ENCODE results near the gene RAP1A. TPM values are rescaled to one million over a fixed set of nuclear protein-coding genes. Genes with fewer than 3 reads are reported as not detected.

Gene RAP1A
- total RNA-seq, 4 donors from 2014 or later, result 49.3 to 82.6 (median 70.8) TPM

GRCh38 chr1:111639602-111640198 lies 20.1 kb downstream of the RAP1A start:
- DNase-seq (ENCODE audit: low spot score) (no peak), ATAC-seq (ENCODE audit: low FRiP score) (no peak)
- no peak for TF ChIP-seq CTCF (IDR thresholded peaks at IDR 0.05)

- ATAC-seq (ENCODE audit: low FRiP score), result no peak
- no peak for DNase-seq (ENCODE audit: low spot score)
- TF ChIP-seq CTCF (IDR thresholded peaks at IDR 0.05), result no peak
Measured at GRCh38 chr1:111643097-111643496, 23.5 kb downstream of the RAP1A start.

GRCh38 chr1:111643696-111644095 lies 24.1 kb downstream of the RAP1A start:
- no peak for TF ChIP-seq CTCF (IDR thresholded peaks at IDR 0.05)
- ATAC-seq (ENCODE audit: low FRiP score) (no peak), DNase-seq (ENCODE audit: low spot score) (no peak)

GRCh38 chr1:111644506-111644905 lies 24.9 kb downstream of the RAP1A start:
- DNase-seq (ENCODE audit: low spot score) (no peak), ATAC-seq (ENCODE audit: low FRiP score) (no peak)
- no peak for TF ChIP-seq CTCF (IDR thresholded peaks at IDR 0.05)

- ATAC-seq (ENCODE audit: low FRiP score), result no peak
- DNase-seq (ENCODE audit: low spot score), result no peak
- TF ChIP-seq CTCF (IDR thresholded peaks at IDR 0.05), result no peak
Measured at GRCh38 chr1:111647736-111648135, 28.1 kb downstream of the RAP1A start.

- DNase-seq (ENCODE audit: low spot score), result no peak
- TF ChIP-seq CTCF (IDR thresholded peaks at IDR 0.05), result no peak
Measured at GRCh38 chr1:111648806-111649205, 29.2 kb downstream of the RAP1A start.

GRCh38 chr1:111649227-111649626 lies 29.6 kb downstream of the RAP1A start:
- no peak for ATAC-seq (ENCODE audit: low FRiP score)
- DNase-seq (ENCODE audit: low spot score), result no peak
- TF ChIP-seq CTCF (IDR thresholded peaks at IDR 0.05), result no peak

More at GRCh38 chr1:111648806-111649205, 29.2 kb downstream of the RAP1A start:
- ATAC-seq (ENCODE audit: low FRiP score), result no peak
